Parathyroid adenoma (tissue), 2 donors: Measurements from ENCODE around the gene RGS10.

ENCODE experiments used
- H2AFZ ChIP-seq: fragments of 300-600 bp; sonication (generic); one replicate; pipeline ENCODE4 v1.7.0; 2017; ENCODE audit warnings: antibody characterized with exemption, mild to moderate bottlenecking
- H3K27ac ChIP-seq: fragments of 300-600 bp; sonication (generic); one replicate; pipeline ENCODE4 v1.7.0; 2017
- H3K27me3 ChIP-seq: fragments of 300-600 bp; sonication (generic); one replicate; pipeline ENCODE4 v1.7.0; 2017; ENCODE audit warnings: low read length; ENCODE audit not compliant: control insufficient read depth, insufficient read depth
- H3K36me3 ChIP-seq: fragments of 300-600 bp; sonication (generic); one replicate; pipeline ENCODE4 v1.7.0; 2017; ENCODE audit warnings: low read length; ENCODE audit not compliant: control insufficient read depth, insufficient read depth
- H3K4me1 ChIP-seq: fragments of 300-600 bp; sonication (generic); one replicate; pipeline ENCODE4 v1.7.0; 2017; ENCODE audit warnings: control low read depth
- H3K4me2 ChIP-seq: fragments of 300-600 bp; sonication (generic); one replicate; pipeline ENCODE4 v1.7.0; 2017; ENCODE audit warnings: low read length
- H3K4me3 ChIP-seq: fragments of 300-600 bp; sonication (generic); one replicate; pipeline ENCODE4 v1.7.0; 2017; ENCODE audit warnings: low read depth, low read length
- H3K79me2 ChIP-seq: fragments of 300-600 bp; sonication (generic); one replicate; pipeline ENCODE4 v1.7.0; 2017; ENCODE audit warnings: control low read depth
- H3K9ac ChIP-seq: fragments of 300-600 bp; sonication (generic); one replicate; pipeline ENCODE4 v1.7.0; 2017; ENCODE audit warnings: mild to moderate bottlenecking
- H3K9me3 ChIP-seq: fragments of 300-600 bp; sonication (generic); one replicate; pipeline ENCODE4 v1.7.0; 2017; ENCODE audit warnings: low read length; ENCODE audit not compliant: control insufficient read depth
- TF ChIP-seq, protein P1 (sequence below): fragments of 300-600 bp; sonication (generic); IDR thresholded peaks from one replicate; pipeline ENCODE4 v1.7.0; 2017; ENCODE audit warnings: antibody characterized with exemption, mild to moderate bottlenecking
- donor health status: primary hyperparathyroidism.

Gene RGS10

GRCh38 chr10:119462773-119463172 lies 79.7 kb downstream of the RGS10 start:
- Histone ChIP-seq H3K27ac (no peak overlapping the region), H3K27me3 (no peaks in the 10 kb centered on the region), H3K9me3 (no peaks in the 10 kb centered on the region), H3K4me3 (no peak overlapping the region), H3K4me1 (peaks cover 8% of the 10 kb centered on the region), H2AFZ (no peak overlapping the region), H3K36me3 (no peaks in the 10 kb centered on the region), H3K4me2 (no peak overlapping the region), H3K9ac (no peak overlapping the region), H3K79me2 (no peaks in the 10 kb centered on the region)
- TF ChIP-seq, protein P1, sequence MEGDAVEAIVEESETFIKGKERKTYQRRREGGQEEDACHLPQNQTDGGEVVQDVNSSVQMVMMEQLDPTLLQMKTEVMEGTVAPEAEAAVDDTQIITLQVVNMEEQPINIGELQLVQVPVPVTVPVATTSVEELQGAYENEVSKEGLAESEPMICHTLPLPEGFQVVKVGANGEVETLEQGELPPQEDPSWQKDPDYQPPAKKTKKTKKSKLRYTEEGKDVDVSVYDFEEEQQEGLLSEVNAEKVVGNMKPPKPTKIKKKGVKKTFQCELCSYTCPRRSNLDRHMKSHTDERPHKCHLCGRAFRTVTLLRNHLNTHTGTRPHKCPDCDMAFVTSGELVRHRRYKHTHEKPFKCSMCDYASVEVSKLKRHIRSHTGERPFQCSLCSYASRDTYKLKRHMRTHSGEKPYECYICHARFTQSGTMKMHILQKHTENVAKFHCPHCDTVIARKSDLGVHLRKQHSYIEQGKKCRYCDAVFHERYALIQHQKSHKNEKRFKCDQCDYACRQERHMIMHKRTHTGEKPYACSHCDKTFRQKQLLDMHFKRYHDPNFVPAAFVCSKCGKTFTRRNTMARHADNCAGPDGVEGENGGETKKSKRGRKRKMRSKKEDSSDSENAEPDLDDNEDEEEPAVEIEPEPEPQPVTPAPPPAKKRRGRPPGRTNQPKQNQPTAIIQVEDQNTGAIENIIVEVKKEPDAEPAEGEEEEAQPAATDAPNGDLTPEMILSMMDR, result no peak

GRCh38 chr10:119461923-119462322 lies 80.6 kb downstream of the RGS10 start:
- H3K9me3 ChIP-seq, result no peaks in the 10 kb centered on the region
- peaks cover 8% of the 10 kb centered on the region for H3K4me1 ChIP-seq
- no peak overlapping the region for H3K27ac ChIP-seq
- H3K9ac ChIP-seq, result no peak overlapping the region
- no peaks in the 10 kb centered on the region for H3K36me3 ChIP-seq
- no peak overlapping the region for H3K4me2 ChIP-seq
- H2AFZ ChIP-seq, result no peak overlapping the region
- no peaks in the 10 kb centered on the region for H3K79me2 ChIP-seq
- TF ChIP-seq, protein P1, result no peak
- H3K4me3 ChIP-seq, result no peak overlapping the region
- no peaks in the 10 kb centered on the region for H3K27me3 ChIP-seq

GRCh38 chr10:119461380-119461779 lies 81.1 kb downstream of the RGS10 start:
- Histone ChIP-seq H3K4me3 (no peak overlapping the region), H3K27me3 (no peaks in the 10 kb centered on the region), H3K27ac (no peak overlapping the region), H3K9me3 (no peaks in the 10 kb centered on the region), H3K79me2 (no peaks in the 10 kb centered on the region), H3K36me3 (no peaks in the 10 kb centered on the region), H3K9ac (no peak overlapping the region), H3K4me2 (no peak overlapping the region), H3K4me1 (peaks cover 8% of the 10 kb centered on the region), H2AFZ (no peak overlapping the region)
- TF ChIP-seq, protein P1, result no peak

DNA sequence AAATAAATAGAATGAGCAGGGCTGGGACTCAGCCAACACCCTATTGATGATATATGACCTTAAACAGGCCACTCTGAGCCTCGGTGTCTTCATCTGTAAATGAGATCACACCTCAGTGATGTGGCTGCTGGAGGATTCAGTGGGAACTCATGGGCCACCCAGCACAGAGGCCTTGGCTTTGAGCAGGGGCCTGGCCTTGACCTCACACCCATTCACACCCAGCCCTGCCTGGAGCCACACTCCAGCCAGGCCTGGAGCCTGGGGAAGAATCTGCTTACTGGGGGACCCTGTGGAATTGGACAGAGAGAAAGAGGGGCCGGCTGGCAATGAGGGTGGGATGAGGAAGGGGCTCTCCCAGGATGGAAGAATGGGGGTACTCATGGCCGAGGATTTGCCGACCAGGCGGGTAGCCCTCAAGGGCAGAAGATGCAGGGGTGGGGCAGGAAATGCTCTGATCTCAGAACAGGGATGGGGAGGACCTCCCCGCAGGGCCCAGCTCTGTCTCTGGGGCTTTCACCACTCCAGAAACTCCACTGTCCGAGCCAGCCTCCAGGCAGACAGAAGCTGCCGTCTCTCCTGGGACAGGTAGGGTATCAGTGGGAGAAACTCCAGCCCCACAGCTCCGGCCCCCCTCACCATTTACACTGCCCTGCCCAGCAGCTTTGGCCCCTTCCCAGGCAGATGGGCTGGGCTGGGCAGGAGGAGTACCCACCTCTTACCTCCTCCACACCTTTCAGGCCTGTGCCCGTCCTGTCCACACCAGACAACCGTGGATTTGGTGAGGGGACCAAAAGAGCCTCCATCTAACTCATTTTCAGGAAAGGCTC lies 81.9 kb downstream of the RGS10 start:
- Histone ChIP-seq H3K4me1 (peaks cover 8% of the 10 kb centered on the region), H3K9me3 (no peaks in the 10 kb centered on the region), H3K79me2 (no peaks in the 10 kb centered on the region), H3K36me3 (no peaks in the 10 kb centered on the region), H3K27me3 (no peaks in the 10 kb centered on the region), H3K4me3 (no peak overlapping the region), H3K4me2 (no peak overlapping the region), H3K9ac (no peak overlapping the region), H2AFZ (no peak overlapping the region), H3K27ac (no peak overlapping the region)
- TF ChIP-seq, protein P1, result no peak
